ENCODE measurements around the gene METTL15. TPM values are rescaled to one million over a fixed set of nuclear protein-coding genes. Genes with fewer than 3 reads are reported as not detected.

METTL15 gene
- total and polyA plus RNA-seq, 11 donors, result 5.2 to 14.4 (median 9.9) TPM

DNA sequence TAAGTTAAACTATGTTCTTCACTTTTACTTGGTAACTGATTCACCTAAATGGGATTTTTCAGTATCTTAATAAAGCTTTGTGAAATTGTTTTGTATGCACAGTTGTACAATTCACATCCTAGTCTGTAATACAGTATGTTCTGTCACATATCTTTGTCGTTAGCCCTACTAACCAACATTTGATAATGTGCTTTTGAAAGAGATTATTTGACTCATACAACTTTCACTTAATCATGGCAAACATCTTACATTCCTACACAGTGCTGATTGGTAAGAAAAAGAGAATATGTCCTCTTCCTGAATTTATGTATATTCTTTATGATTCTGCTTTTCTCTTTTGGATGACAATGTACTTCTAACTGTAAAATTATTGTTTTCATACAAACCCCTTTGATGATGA, 234.5 kb downstream of the METTL15 start:
- H3K27ac ChIP-seq, result no peak overlapping the region
- intact Hi-C loops (cut with DNase I), result no loop called here
- DNase-seq, result no peak
- H3K27me3 ChIP-seq, result no peaks in the 10 kb centered on the region
- no peaks in the 10 kb centered on the region for H3K36me3 ChIP-seq
- no peak for ATAC-seq
- H3K4me3 ChIP-seq, result no peak overlapping the region
- 29 to 86% (median 79%) methylated on average over 1 of the region's 1 CpG for WGBS, 4 donors
- H3K4me1 ChIP-seq, result no peaks in the 10 kb centered on the region
- peaks cover 0 to 30% (median 15%) of the 10 kb centered on the region in 12 donors for H3K9me3 ChIP-seq
- TF ChIP-seq, protein P1, sequence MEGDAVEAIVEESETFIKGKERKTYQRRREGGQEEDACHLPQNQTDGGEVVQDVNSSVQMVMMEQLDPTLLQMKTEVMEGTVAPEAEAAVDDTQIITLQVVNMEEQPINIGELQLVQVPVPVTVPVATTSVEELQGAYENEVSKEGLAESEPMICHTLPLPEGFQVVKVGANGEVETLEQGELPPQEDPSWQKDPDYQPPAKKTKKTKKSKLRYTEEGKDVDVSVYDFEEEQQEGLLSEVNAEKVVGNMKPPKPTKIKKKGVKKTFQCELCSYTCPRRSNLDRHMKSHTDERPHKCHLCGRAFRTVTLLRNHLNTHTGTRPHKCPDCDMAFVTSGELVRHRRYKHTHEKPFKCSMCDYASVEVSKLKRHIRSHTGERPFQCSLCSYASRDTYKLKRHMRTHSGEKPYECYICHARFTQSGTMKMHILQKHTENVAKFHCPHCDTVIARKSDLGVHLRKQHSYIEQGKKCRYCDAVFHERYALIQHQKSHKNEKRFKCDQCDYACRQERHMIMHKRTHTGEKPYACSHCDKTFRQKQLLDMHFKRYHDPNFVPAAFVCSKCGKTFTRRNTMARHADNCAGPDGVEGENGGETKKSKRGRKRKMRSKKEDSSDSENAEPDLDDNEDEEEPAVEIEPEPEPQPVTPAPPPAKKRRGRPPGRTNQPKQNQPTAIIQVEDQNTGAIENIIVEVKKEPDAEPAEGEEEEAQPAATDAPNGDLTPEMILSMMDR (IDR thresholded peaks at IDR 0.05), result no peak
- no peak for TF ChIP-seq POLR2A (IDR thresholded peaks at IDR 0.05)

DNA sequence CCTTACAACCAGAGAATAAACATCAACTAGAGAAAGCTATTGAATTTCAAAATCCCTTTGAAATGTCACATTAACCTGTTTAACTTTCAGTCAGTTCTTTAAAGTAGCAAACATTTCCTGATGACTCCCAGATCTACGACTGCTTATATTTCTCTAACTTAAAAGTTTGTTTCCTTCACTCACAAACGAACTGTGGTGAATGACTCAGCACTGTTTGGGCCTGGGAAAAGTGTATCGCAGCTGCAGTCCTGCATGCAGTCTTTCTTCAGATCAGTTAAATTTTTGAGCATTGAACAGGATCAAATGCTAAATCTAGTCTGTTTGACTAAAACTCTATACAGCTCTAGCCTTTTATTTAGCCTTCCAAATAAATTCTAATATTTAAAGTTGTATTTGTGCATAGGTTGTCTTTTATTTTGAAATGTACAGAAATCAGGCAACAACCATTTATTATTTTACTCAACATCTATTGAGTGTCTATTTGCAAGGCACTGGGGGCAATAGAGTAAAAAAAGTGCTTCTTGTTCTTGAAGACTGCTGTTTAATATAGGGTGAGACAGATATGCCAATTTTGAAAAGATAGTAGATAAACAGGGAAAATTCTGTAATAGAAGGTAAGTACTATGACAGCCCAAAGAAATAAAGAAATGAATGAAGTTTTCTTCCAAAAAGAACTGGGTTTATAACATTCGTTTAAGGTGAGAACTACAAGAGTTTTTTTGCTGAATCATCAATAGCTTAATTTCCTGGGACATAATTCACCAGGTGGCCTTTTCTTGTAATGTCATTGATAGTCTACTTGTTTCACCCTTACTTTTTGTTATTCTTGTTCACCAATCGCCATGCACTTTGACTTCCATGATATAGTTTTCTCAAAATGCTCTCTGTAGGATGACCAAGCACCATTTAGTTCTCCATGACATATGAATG, 235.4 kb downstream of the METTL15 start:
- no peak overlapping the region for H3K27ac ChIP-seq
- TF ChIP-seq, protein P1 (IDR thresholded peaks at IDR 0.05), result no peak
- DNase-seq, result no peak
- H3K4me3 ChIP-seq, result no peak overlapping the region
- no peak for ATAC-seq
- no peaks in the 10 kb centered on the region for H3K27me3 ChIP-seq
- H3K36me3 ChIP-seq, result no peaks in the 10 kb centered on the region
- intact Hi-C loops (cut with DNase I), result no loop called here
- no peaks in the 10 kb centered on the region for H3K4me1 ChIP-seq
- 70 to 73% (median 72%) methylated on average over 5 of the region's 5 CpGs for WGBS, 4 donors
- peaks cover 0 to 23% (median 14%) of the 10 kb centered on the region in 12 donors for H3K9me3 ChIP-seq

DNA sequence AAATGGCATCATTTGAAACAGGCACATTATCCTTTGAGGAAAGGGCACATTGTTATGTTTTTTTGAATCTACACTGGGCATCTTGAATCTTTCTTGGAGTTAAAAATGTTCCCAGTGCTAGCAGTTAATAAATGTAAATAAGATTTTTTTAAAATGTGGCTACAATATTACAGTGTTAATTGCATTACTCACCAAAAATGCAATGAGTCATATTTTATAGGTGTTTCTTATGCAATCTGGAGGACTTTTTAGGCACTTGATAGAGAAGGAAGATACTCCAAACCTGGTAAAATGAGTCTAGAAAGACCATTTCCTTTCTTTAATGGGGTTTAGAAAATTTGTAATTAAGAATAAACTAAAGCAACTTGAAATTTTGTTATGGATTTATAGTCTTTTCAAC, 238.0 kb downstream of the METTL15 start:
- intact Hi-C loops (cut with DNase I), result no loop called here
- DNase-seq (no peak), ATAC-seq (no peak)

DNA sequence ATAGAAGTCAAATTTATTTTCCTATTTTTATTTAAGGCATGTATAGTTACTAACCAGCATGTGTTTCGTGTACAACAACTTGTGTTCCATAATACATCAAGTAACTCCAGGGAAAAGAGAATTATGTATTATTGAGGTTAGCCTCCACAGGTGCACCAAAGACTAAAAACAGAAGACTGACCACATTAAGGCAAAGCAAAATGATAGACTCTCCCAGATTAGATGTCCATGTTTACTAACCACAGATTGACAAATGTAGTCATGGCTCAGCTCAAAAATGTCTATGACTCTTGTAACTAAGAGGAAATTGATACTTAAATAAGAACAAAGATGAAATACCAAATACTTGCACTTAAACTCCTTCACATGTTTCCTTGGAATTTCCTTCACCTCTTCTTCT, 238.5 kb downstream of the METTL15 start:
- intact Hi-C loops (cut with DNase I), result no loop called here
- H3K27me3 ChIP-seq, result no peaks in the 10 kb centered on the region
- H3K4me1 ChIP-seq, result no peaks in the 10 kb centered on the region
- H3K36me3 ChIP-seq, result no peaks in the 10 kb centered on the region
- no peaks in the 10 kb centered on the region for H3K9me3 ChIP-seq
- WGBS, 4 donors, result 81 to 93% (median 85%) methylated on average over 1 of the region's 1 CpG
- H3K27ac ChIP-seq, result no peak overlapping the region
- DNase-seq, result no peak
- H3K4me3 ChIP-seq, result no peak overlapping the region
- ATAC-seq, result no peak
- no peak for TF ChIP-seq POLR2A (IDR thresholded peaks at IDR 0.05)
- TF ChIP-seq, protein P1 (IDR thresholded peaks at IDR 0.05), result no peak

More for the DNA sequence above, 238.0 kb downstream of the METTL15 start:
- Histone ChIP-seq H3K4me3 (no peak overlapping the region), H3K4me1 (no peaks in the 10 kb centered on the region), H3K36me3 (no peaks in the 10 kb centered on the region), H3K27me3 (no peaks in the 10 kb centered on the region), H3K9me3 (no peaks in the 10 kb centered on the region), H3K27ac (no peak overlapping the region)
- TF ChIP-seq, protein P1 (IDR thresholded peaks at IDR 0.05), result no peak
- TF ChIP-seq POLR2A (IDR thresholded peaks at IDR 0.05), result no peak

All from heart left ventricle (tissue), 16 donors.